Testis (tissue), 2 donors: Measurements from ENCODE around the gene PLCXD1.

Source experiments
- POLR2A ChIP-seq: fragments of 450-650 bp; IDR thresholded peaks from one replicate; pipeline ENCODE4 v1.6.1; 2017; ENCODE audit warnings: antibody characterized with exemption, mild to moderate bottlenecking, moderate library complexity
- TF ChIP-seq, protein P1 (sequence below), 3 experiments: fragments of 450-650 bp in 2 of 3; fragments of 200-600 bp in 1 of 3; sonication (generic) in 1 of 3; IDR thresholded peaks; one replicate each; pipeline ENCODE4 v1.5.1; 2016 to 2019; ENCODE audit warnings: antibody characterized with exemption in 3 of 3, mild to moderate bottlenecking in 2 of 3, moderate library complexity in 1 of 3

GRCh38 chrX:285076-285677, 4.0 kb downstream of the PLCXD1 start:
- TF ChIP-seq, protein P1, sequence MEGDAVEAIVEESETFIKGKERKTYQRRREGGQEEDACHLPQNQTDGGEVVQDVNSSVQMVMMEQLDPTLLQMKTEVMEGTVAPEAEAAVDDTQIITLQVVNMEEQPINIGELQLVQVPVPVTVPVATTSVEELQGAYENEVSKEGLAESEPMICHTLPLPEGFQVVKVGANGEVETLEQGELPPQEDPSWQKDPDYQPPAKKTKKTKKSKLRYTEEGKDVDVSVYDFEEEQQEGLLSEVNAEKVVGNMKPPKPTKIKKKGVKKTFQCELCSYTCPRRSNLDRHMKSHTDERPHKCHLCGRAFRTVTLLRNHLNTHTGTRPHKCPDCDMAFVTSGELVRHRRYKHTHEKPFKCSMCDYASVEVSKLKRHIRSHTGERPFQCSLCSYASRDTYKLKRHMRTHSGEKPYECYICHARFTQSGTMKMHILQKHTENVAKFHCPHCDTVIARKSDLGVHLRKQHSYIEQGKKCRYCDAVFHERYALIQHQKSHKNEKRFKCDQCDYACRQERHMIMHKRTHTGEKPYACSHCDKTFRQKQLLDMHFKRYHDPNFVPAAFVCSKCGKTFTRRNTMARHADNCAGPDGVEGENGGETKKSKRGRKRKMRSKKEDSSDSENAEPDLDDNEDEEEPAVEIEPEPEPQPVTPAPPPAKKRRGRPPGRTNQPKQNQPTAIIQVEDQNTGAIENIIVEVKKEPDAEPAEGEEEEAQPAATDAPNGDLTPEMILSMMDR (IDR thresholded peaks at IDR 0.05) = no peak
- TF ChIP-seq POLR2A = no peak
